Stomach (tissue), 9 donors: Measurements from ENCODE around the gene IGFALS. TPM values are rescaled to one million over a fixed set of nuclear protein-coding genes. Genes with fewer than 3 reads are reported as not detected.

Experiments used
- DNase-seq, 2 donors: peaks; one replicate each; pipeline versions ENCODE4 v3.0.0 to v3.0.0-alpha.2; 2013 to 2019
- H3K27ac ChIP-seq, 5 donors: fragments of 200-600 bp in 4 of 5; sonication (generic) in 4 of 5; one replicate each; pipeline ENCODE4 v1.5.1; 2013 to 2019; ENCODE audit warnings: mild to moderate bottlenecking in 1 of 5, moderate library complexity in 1 of 5
- H3K27me3 ChIP-seq, 3 donors: fragments of 200-600 bp; sonication (generic); one replicate each; pipeline ENCODE4 v1.5.1; 2017 to 2019; ENCODE audit warnings: mixed run types in 1 of 3
- H3K36me3 ChIP-seq, 4 donors: fragments of 200-600 bp; sonication (generic); 1 replicate in 3 of 4; 2 replicates in 1 of 4; pipeline ENCODE4 v1.5.1; 2016 to 2019
- H3K4me1 ChIP-seq, 4 donors: fragments of 200-600 bp; sonication (generic); one replicate each; pipeline ENCODE4 v1.5.1; 2016 to 2019
- H3K4me3 ChIP-seq, 4 donors: fragments of 200-600 bp; sonication (generic) in 3 of 4; one replicate each; pipeline ENCODE4 v1.5.1; 2016 to 2019; ENCODE audit warnings: mild to moderate bottlenecking in 1 of 4
- H3K9me3 ChIP-seq, 4 donors: fragments of 200-600 bp; sonication (generic); one replicate each; pipeline ENCODE4 v1.5.1; 2016 to 2019
- CTCF ChIP-seq, 7 experiments: fragments of 450-650 bp in 4 of 7; fragments of 200-600 bp in 3 of 7; sonication (generic) in 3 of 7; IDR thresholded peaks; one replicate each; pipeline ENCODE4 v1.5.1; 2016 to 2019; ENCODE audit warnings: antibody characterized with exemption in 7 of 7, control low read depth in 2 of 7, mild to moderate bottlenecking in 1 of 7
- EP300 ChIP-seq: sonication (generic); formaldehyde crosslinking; IDR thresholded peaks from one replicate; pipeline ENCODE4 v1.6.1; 2017; ENCODE audit warnings: antibody characterized with exemption
- POLR2A ChIP-seq, 4 donors: fragments of 450-650 bp; IDR thresholded peaks; one replicate each; pipeline ENCODE4 v1.6.1; 2016; ENCODE audit warnings: antibody characterized with exemption in 4 of 4, control low read depth in 2 of 4, mild to moderate bottlenecking in 1 of 4, moderate library complexity in 1 of 4
- POLR2AphosphoS5 ChIP-seq, 3 donors: sonication (generic); formaldehyde crosslinking; IDR thresholded peaks; one replicate each; pipeline ENCODE4 v1.6.1; 2016; ENCODE audit warnings: antibody characterized with exemption in 3 of 3
- WGBS, 5 donors: extraction: QIAGEN DNeasy Blood & Tissue Kit in 3 of 5; methylation state at CpG; one replicate each; pipeline versions ENCODE4 v1.1.5 to v1.1.7; 2013 to 2018; 5-methylcytosine and 5-hydroxymethylcytosine counted together
- intact Hi-C: fragments of 100-400 bp; cut with DNase I; formaldehyde crosslinking; loops from one replicate; pipeline ENCODE4 v1.15.1; 2023; ENCODE audit warnings: low total_unique reads
- polyA plus RNA-seq, 3 donors: library from polyadenylated mRNA; stranded (reverse); fragments of 200-250 nt; gene quantifications; one replicate each; pipeline ENCODE4 v1.2.3, GENCODE V29; 2013
- total RNA-seq, 5 donors: library from RNA; depleted of rRNA; stranded (reverse); fragments of >200 nt; gene quantifications; one replicate each; pipeline versions ENCODE4 v1.1.0 to v1.2.3, GENCODE V29; 2014 to 2016
- donor health status: healthy with polysubstance abuse.
- donor health status: Bipolar disorder and iron deficiency.
- donor health status: healthy.

IGFALS gene
- total and polyA plus RNA-seq, 8 donors = 2.4 to 24.6 (median 7.1) TPM; not detected in 1

- WGBS, 5 donors = 88 to 94% (median 89%) methylated on average over 17 to 30 of the region's 30 CpGs
- no peak for DNase-seq
- no peaks in the 10 kb centered on the region for H3K9me3 ChIP-seq
- H3K4me1 ChIP-seq = peaks cover 0 to 20% (median 6%) of the 10 kb centered on the region in 4 donors
- no peak overlapping the region for H3K27ac ChIP-seq
- H3K27me3 ChIP-seq = no peaks in the 10 kb centered on the region
- peaks cover 66 to 100% (median 100%) of the 10 kb centered on the region in 4 donors for H3K36me3 ChIP-seq
- no peak overlapping the region for H3K4me3 ChIP-seq
- TF ChIP-seq POLR2AphosphoS5 (IDR thresholded peaks at IDR 0.05) (no peak), EP300 (no peak), CTCF (IDR thresholded peaks at IDR 0.05) (no peak), POLR2A (IDR thresholded peaks at IDR 0.05) (no peak)
- intact Hi-C loops = no loop called here
Measured at GRCh38 chr16:1762196-1762878, 31.2 kb downstream of the IGFALS start.

- Histone ChIP-seq H3K4me1 (peaks cover 0 to 20% (median 6%) of the 10 kb centered on the region in 4 donors), H3K27me3 (no peaks in the 10 kb centered on the region), H3K27ac (no peak overlapping the region), H3K36me3 (peaks cover 62 to 100% (median 100%) of the 10 kb centered on the region in 4 donors), H3K4me3 (no peak overlapping the region), H3K9me3 (no peaks in the 10 kb centered on the region)
- no peak for DNase-seq
- intact Hi-C loops = no loop called here
- TF ChIP-seq CTCF (IDR thresholded peaks at IDR 0.05) (no peak), POLR2A (IDR thresholded peaks at IDR 0.05) (no peak), POLR2AphosphoS5 (IDR thresholded peaks at IDR 0.05) (no peak), EP300 (no peak)
- WGBS, 5 donors = 87 to 95% (median 92%) methylated on average over 13 to 15 of the region's 15 CpGs
Measured at GRCh38 chr16:1761751-1762150, 31.8 kb downstream of the IGFALS start.

- H3K9me3 ChIP-seq = no peaks in the 10 kb centered on the region
- intact Hi-C loops = no loop called here
- no peak for DNase-seq
- H3K27ac ChIP-seq = no peak overlapping the region
- 88 to 94% (median 91%) methylated on average over 12 to 15 of the region's 15 CpGs for WGBS, 5 donors
- H3K36me3 ChIP-seq = peaks cover 54 to 100% (median 97%) of the 10 kb centered on the region in 4 donors
- H3K27me3 ChIP-seq = no peaks in the 10 kb centered on the region
- H3K4me1 ChIP-seq = peaks cover 0 to 20% (median 6%) of the 10 kb centered on the region in 4 donors
- no peak for TF ChIP-seq POLR2A (IDR thresholded peaks at IDR 0.05)
- no peak for TF ChIP-seq EP300
- no peak for TF ChIP-seq POLR2AphosphoS5 (IDR thresholded peaks at IDR 0.05)
- TF ChIP-seq CTCF (IDR thresholded peaks at IDR 0.05) = no peak
- H3K4me3 ChIP-seq = no peak overlapping the region
Measured at GRCh38 chr16:1760911-1761310, 32.6 kb downstream of the IGFALS start.

- peaks cover 0 to 20% (median 6%) of the 10 kb centered on the region in 4 donors for H3K4me1 ChIP-seq
- H3K36me3 ChIP-seq = peaks cover 40 to 100% (median 96%) of the 10 kb centered on the region in 4 donors
- H3K27ac ChIP-seq = no peak overlapping the region
- TF ChIP-seq POLR2A (IDR thresholded peaks at IDR 0.05) (no peak), CTCF (IDR thresholded peaks at IDR 0.05) (no peak), EP300 (no peak), POLR2AphosphoS5 (IDR thresholded peaks at IDR 0.05) (no peak)
- H3K27me3 ChIP-seq = no peaks in the 10 kb centered on the region
- 91 to 94% (median 94%) methylated on average over 16 to 21 of the region's 21 CpGs for WGBS, 5 donors
- H3K9me3 ChIP-seq = no peaks in the 10 kb centered on the region
- DNase-seq = no peak
- H3K4me3 ChIP-seq = no peak overlapping the region
- intact Hi-C loops = no loop called here
Measured at GRCh38 chr16:1759511-1759910, 34.0 kb downstream of the IGFALS start.
